ENCODE data around the gene HNRNPU.

- TF ChIP-seq CTCF (IDR thresholded peaks at IDR 0.05) (no peak), ZBTB21 (CRISPR knock-in tag; IDR thresholded peaks at IDR 0.05; ENCODE audit: borderline replicate concordance) (no peak), SMAD3 (CRISPR knock-in tag; IDR thresholded peaks at IDR 0.05; ENCODE audit: borderline replicate concordance) (no peak), GTF2I (CRISPR knock-in tag; conservative IDR thresholded peaks at IDR 0.05) (no peak), NR3C1 (CRISPR knock-in tag; conservative IDR thresholded peaks at IDR 0.05; ENCODE audit: low read depth) (no peak), MXD4 (CRISPR knock-in tag; IDR thresholded peaks at IDR 0.05; ENCODE audit: borderline replicate concordance) (no peak)
- TF ChIP-seq, protein P1, sequence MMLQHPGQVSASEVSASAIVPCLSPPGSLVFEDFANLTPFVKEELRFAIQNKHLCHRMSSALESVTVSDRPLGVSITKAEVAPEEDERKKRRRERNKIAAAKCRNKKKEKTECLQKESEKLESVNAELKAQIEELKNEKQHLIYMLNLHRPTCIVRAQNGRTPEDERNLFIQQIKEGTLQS (CRISPR knock-in tag; conservative IDR thresholded peaks at IDR 0.05), result no peak
Measured at GRCh38 chr1:244836584-244836983, 27.8 kb downstream of the HNRNPU start.

All from WTC11 (cell line).